ENCODE measurements around the gene GIPC3. TPM values are rescaled to one million over a fixed set of nuclear protein-coding genes. Genes with fewer than 3 reads are reported as not detected.

GIPC3 gene
- polyA plus RNA-seq, 1 of the 3 experiments (the other 2 are of a cell fraction): 0.20 TPM

GRCh38 chr19:3555653-3556422 lies 29.4 kb upstream of the GIPC3 start:
- no peaks in the 10 kb centered on the region for H3K27me3 ChIP-seq (ENCODE audit: insufficient read depth)
- TF ChIP-seq MXI1 (IDR thresholded peaks at IDR 0.05; ENCODE audit: low read depth, low read length) (no peak), CTCF (IDR thresholded peaks at IDR 0.05) (no peak), NRF1 (IDR thresholded peaks at IDR 0.05; ENCODE audit: low read depth, low read length) (no peak), POLR2AphosphoS5 (IDR thresholded peaks at IDR 0.05; ENCODE audit: low read depth, low read length) (no peak), FOXM1 (IDR thresholded peaks at IDR 0.05; ENCODE audit: low read depth) (no peak), GABPA (IDR thresholded peaks at IDR 0.05; ENCODE audit: low read depth) (no peak), RFX5 (IDR thresholded peaks at IDR 0.05; ENCODE audit: low read length) (no peak), TEAD4 (IDR thresholded peaks at IDR 0.05; ENCODE audit: borderline replicate concordance, insufficient read depth) (no peak), TCF12 (IDR thresholded peaks at IDR 0.05) (no peak), YY1 (IDR thresholded peaks at IDR 0.05; ENCODE audit: low read depth) (no peak), NFIC (IDR thresholded peaks at IDR 0.05; ENCODE audit: borderline replicate concordance) (no peak), MEF2A (IDR thresholded peaks at IDR 0.05; ENCODE audit: borderline replicate concordance, low read depth) (no peak), TAF1 (IDR thresholded peaks at IDR 0.05; ENCODE audit: borderline replicate concordance, low read depth, low read length) (no peak), SIN3A (IDR thresholded peaks at IDR 0.05; ENCODE audit: borderline replicate concordance, low read depth, low read length) (no peak)
- TF ChIP-seq, protein P1, sequence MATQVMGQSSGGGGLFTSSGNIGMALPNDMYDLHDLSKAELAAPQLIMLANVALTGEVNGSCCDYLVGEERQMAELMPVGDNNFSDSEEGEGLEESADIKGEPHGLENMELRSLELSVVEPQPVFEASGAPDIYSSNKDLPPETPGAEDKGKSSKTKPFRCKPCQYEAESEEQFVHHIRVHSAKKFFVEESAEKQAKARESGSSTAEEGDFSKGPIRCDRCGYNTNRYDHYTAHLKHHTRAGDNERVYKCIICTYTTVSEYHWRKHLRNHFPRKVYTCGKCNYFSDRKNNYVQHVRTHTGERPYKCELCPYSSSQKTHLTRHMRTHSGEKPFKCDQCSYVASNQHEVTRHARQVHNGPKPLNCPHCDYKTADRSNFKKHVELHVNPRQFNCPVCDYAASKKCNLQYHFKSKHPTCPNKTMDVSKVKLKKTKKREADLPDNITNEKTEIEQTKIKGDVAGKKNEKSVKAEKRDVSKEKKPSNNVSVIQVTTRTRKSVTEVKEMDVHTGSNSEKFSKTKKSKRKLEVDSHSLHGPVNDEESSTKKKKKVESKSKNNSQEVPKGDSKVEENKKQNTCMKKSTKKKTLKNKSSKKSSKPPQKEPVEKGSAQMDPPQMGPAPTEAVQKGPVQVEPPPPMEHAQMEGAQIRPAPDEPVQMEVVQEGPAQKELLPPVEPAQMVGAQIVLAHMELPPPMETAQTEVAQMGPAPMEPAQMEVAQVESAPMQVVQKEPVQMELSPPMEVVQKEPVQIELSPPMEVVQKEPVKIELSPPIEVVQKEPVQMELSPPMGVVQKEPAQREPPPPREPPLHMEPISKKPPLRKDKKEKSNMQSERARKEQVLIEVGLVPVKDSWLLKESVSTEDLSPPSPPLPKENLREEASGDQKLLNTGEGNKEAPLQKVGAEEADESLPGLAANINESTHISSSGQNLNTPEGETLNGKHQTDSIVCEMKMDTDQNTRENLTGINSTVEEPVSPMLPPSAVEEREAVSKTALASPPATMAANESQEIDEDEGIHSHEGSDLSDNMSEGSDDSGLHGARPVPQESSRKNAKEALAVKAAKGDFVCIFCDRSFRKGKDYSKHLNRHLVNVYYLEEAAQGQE (IDR thresholded peaks at IDR 0.05; ENCODE audit: low read depth, low read length): no peak
- TF ChIP-seq, protein P2, sequence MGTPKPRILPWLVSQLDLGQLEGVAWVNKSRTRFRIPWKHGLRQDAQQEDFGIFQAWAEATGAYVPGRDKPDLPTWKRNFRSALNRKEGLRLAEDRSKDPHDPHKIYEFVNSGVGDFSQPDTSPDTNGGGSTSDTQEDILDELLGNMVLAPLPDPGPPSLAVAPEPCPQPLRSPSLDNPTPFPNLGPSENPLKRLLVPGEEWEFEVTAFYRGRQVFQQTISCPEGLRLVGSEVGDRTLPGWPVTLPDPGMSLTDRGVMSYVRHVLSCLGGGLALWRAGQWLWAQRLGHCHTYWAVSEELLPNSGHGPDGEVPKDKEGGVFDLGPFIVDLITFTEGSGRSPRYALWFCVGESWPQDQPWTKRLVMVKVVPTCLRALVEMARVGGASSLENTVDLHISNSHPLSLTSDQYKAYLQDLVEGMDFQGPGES (IDR thresholded peaks at IDR 0.05; ENCODE audit: low read depth, low read length): no peak
- TF ChIP-seq, protein P3, sequence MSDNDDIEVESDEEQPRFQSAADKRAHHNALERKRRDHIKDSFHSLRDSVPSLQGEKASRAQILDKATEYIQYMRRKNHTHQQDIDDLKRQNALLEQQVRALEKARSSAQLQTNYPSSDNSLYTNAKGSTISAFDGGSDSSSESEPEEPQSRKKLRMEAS (IDR thresholded peaks at IDR 0.05; ENCODE audit: low read depth): no peak
- TF ChIP-seq, protein P4, sequence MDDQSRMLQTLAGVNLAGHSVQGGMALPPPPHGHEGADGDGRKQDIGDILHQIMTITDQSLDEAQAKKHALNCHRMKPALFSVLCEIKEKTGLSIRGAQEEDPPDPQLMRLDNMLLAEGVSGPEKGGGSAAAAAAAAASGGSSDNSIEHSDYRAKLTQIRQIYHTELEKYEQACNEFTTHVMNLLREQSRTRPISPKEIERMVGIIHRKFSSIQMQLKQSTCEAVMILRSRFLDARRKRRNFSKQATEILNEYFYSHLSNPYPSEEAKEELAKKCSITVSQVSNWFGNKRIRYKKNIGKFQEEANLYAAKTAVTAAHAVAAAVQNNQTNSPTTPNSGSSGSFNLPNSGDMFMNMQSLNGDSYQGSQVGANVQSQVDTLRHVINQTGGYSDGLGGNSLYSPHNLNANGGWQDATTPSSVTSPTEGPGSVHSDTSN (IDR thresholded peaks at IDR 0.05): no peak
- WGBS (ENCODE audit: low lambda C conversion rate): 73% methylated on average over 8 of the region's 15 CpGs
- peak overlapping the region; percentile 67 to 98 for H3K4me3 ChIP-seq (ENCODE audit: low read depth in 2 of 2, low read length in 1 of 2)
- H3K4me2 ChIP-seq: peak overlapping the region; percentile 97
- no peaks in the 10 kb centered on the region for H3K9me3 ChIP-seq
- H3K9me2 ChIP-seq: no peaks in the 10 kb centered on the region
- ChIA-PET CTCF (interaction anchor here (1.0 to 7.3 kb wide), 4 partner anchors 9 to 106 kb away, joined by 3 to 73 read pairs (median 4); no protein-coding TSS in a partner anchor), POLR2A (no interaction called here)
- H2AFZ ChIP-seq (ENCODE audit: low read depth): no peak overlapping the region
- H4K20me1 ChIP-seq (ENCODE audit: insufficient read depth): peaks cover 11% of the 10 kb centered on the region; the same call in 1 of the 2 replicates
- H3K36me3 ChIP-seq (replicated peaks in 1 of 2; ENCODE audit: control insufficient read depth in 1 of 2, insufficient read depth in 2 of 2, low read length in 1 of 2): no peaks in the 10 kb centered on the region
- no peaks in the 10 kb centered on the region for H3F3A ChIP-seq (replicated peaks; ENCODE audit: insufficient read depth)
- H3K27ac ChIP-seq (ENCODE audit: low read depth in 2 of 2, low read length in 1 of 2): no peak overlapping the region
- peak; percentile 25 for DNase-seq
- peaks cover 3 to 15% of the 10 kb centered on the region in 2 experiments; a peak in 1 of 4 replicates for H3K4me1 ChIP-seq (ENCODE audit: control insufficient read depth in 1 of 2, insufficient read depth in 2 of 2, low read depth in 1 of 2, low read length in 1 of 2)
- peak overlapping the region; percentile 58; the same call in 1 of the 2 replicates for H3K9ac ChIP-seq
- peaks cover 56% of the 10 kb centered on the region for H3K79me2 ChIP-seq (ENCODE audit: insufficient read depth)

Data from SK-N-SH (cell line).